HepG2 (cell line): ENCODE data around the gene HEMK1. TPM values are rescaled to one million over a fixed set of nuclear protein-coding genes. Genes with fewer than 3 reads are reported as not detected.

Experiments
- BRCA1 ChIP-seq: sonication (generic); formaldehyde crosslinking; IDR thresholded peaks from 2 replicates; pipeline ENCODE4 v1.4.0; 2020; ENCODE audit warnings: missing genetic modification reagents
- EED ChIP-seq: sonication (generic); formaldehyde crosslinking; IDR thresholded peaks from 2 replicates; pipeline ENCODE4 v1.5.0; 2020; ENCODE audit warnings: mild to moderate bottlenecking, missing genetic modification reagents
- HNRNPL ChIP-seq: fragments of 200-400 bp; formaldehyde crosslinking; IDR thresholded peaks from 2 replicates; pipeline ENCODE4 v1.6.1; 2017; ENCODE audit warnings: mild to moderate bottlenecking, low read depth, low read length
- HNRNPUL1 ChIP-seq: fragments of 200-400 bp; formaldehyde crosslinking; IDR thresholded peaks from 2 replicates; pipeline ENCODE4 v1.6.1; 2017; ENCODE audit warnings: low read depth, mild to moderate bottlenecking, low read length, moderate library complexity
- KDM1A ChIP-seq: IDR thresholded peaks from 2 replicates; pipeline ENCODE4 v1.6.1; 2016; ENCODE audit warnings: missing compliant biosample characterization
- PAWR ChIP-seq: sonication (generic); formaldehyde crosslinking; IDR thresholded peaks from 2 replicates; pipeline ENCODE4 v1.4.0; 2020; ENCODE audit warnings: missing genetic modification reagents, mild to moderate bottlenecking, borderline replicate concordance
- RFXAP ChIP-seq: sonication (generic); formaldehyde crosslinking; IDR thresholded peaks from 2 replicates; pipeline ENCODE4 v1.4.0; 2020; ENCODE audit warnings: missing genetic modification reagents, borderline replicate concordance
- SUZ12 ChIP-seq: fragments of 150-350 bp; IDR thresholded peaks from 2 replicates; pipeline ENCODE4 v1.6.1; 2014; ENCODE audit warnings: low read depth, low read length
- ZFP62 ChIP-seq: sonication (generic); formaldehyde crosslinking; IDR thresholded peaks from 2 replicates; pipeline ENCODE4 v1.4.0; 2020; ENCODE audit warnings: missing genetic modification reagents
- ZNF256 ChIP-seq: sonication (generic); formaldehyde crosslinking; conservative IDR thresholded peaks from 2 replicates; pipeline ENCODE4 v1.4.0; 2020; ENCODE audit warnings: missing genetic modification reagents
- ZNF331 ChIP-seq: sonication (generic); formaldehyde crosslinking; IDR thresholded peaks from 2 replicates; pipeline ENCODE4 v1.4.0; 2020; ENCODE audit warnings: missing genetic modification reagents
- ZNF607 ChIP-seq: sonication (generic); formaldehyde crosslinking; IDR thresholded peaks from 2 replicates; pipeline ENCODE4 v1.5.1; 2020; ENCODE audit warnings: missing genetic modification reagents, mild to moderate bottlenecking, borderline replicate concordance
- ZNF614 ChIP-seq: IDR thresholded peaks from 2 replicates; pipeline ENCODE4 v1.6.1; 2018; ENCODE audit warnings: missing biosample characterization, missing genetic modification reagents, inconsistent platforms, borderline replicate concordance
- ZNF772 ChIP-seq: sonication (generic); formaldehyde crosslinking; IDR thresholded peaks from 2 replicates; pipeline ENCODE4 v1.5.0; 2020; ENCODE audit warnings: mild to moderate bottlenecking, missing genetic modification reagents
- ZNF841 ChIP-seq: sonication (generic); formaldehyde crosslinking; IDR thresholded peaks from 2 replicates; pipeline ENCODE4 v1.8.1; 2023; ENCODE audit warnings: missing genetic modification reagents, borderline replicate concordance
- polyA plus RNA-seq, 8 experiments: library from polyadenylated mRNA; depleted of rRNA in 3 of 8; stranded (reverse) in 7 of 8; unstranded in 1 of 8; fragments of >200 nt; fragmentation: Illumina TruSeq in 4 of 8; extraction: Trizol in 4 of 8; gene quantifications; 2 replicates each; pipeline versions ENCODE4 v1.2.1 to v1.2.3, GENCODE V29; 2011 to 2016; ENCODE audit warnings: low read depth in 4 of 8, missing spikeins in 1 of 8, mixed read lengths in 1 of 8; ENCODE audit not compliant: insufficient read depth in 1 of 8
- total RNA-seq, 5 experiments: library from RNA; depleted of rRNA; stranded (reverse); fragments of >200 nt; fragmentation: Illumina TruSeq; extraction: Trizol; gene quantifications; 2 replicates each; pipeline ENCODE4 v1.2.3, GENCODE V29; 2016; ENCODE audit warnings: low read depth in 1 of 5
- TF ChIP-seq, protein P1 (sequence below): sonication (generic); formaldehyde crosslinking; IDR thresholded peaks from 2 replicates; pipeline ENCODE4 v1.8.0; 2022; ENCODE audit warnings: mild to moderate bottlenecking, missing genetic modification reagents, borderline replicate concordance
- TF ChIP-seq, protein P2 (sequence below): sonication (generic); formaldehyde crosslinking; IDR thresholded peaks from 2 replicates; pipeline ENCODE4 v1.4.0; 2020; ENCODE audit warnings: missing genetic modification reagents, mild to moderate bottlenecking, borderline replicate concordance
- TF ChIP-seq, protein P3 (sequence below): sonication (generic); formaldehyde crosslinking; IDR thresholded peaks from 2 replicates; pipeline ENCODE4 v1.4.0; 2020; ENCODE audit warnings: missing genetic modification reagents, borderline replicate concordance
- TF ChIP-seq, protein P4 (sequence below): sonication (generic); formaldehyde crosslinking; IDR thresholded peaks from 2 replicates; pipeline ENCODE4 v1.5.0; 2020; ENCODE audit warnings: mild to moderate bottlenecking, missing genetic modification reagents
- TF ChIP-seq, protein P5 (sequence below): IDR thresholded peaks from 2 replicates; pipeline ENCODE4 v1.6.1; 2012; ENCODE audit warnings: inconsistent platforms

HEMK1 gene
- total and polyA plus RNA-seq, 2 of the 13 experiments (the other 11 are each of a cell fraction or from before 2014, with no cell fraction given), result 9.8 to 12.6 TPM

DNA sequence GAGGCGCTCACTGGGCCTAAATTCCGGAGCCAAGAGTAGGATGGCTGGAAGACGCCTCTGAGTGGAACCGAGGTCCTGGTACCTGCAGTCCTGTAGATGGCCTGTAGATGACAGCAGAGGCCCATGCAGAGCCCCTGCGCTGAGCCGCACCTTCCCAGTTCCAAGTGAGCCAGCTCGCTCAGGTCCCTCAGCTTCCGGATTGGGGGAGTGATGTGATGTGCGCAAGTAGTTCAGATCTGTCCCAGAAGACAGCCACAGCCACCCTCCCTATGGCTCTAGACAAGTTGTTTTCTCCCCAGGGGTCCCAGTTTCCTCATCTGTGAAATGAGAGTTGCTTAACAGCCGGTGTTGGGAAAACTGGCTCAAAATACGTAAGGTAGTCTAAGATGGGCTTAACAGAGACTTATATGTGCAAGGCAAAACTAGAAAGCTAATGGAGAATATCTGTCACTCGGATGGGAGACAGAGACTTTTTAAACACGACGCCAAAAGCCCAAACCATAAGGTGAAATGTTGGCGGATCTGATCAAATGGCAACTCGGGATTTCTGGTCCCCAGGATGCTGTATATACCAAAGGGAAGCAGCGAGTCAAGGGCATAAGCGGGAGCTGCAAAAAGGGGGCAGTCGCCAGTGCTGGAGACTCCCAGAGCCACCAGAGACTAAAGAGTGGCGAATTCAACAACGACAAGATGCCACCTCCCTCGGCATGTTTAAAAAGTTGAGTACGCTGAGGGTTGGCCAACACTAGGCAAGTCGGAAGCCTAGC, 46.9 kb downstream of the HEMK1 start (continued):
- TF ChIP-seq EED (no peak), ZNF614 (CRISPR knock-in tag) (peak; percentile 41; the same call in 1 of the 2 replicates), ZNF841 (CRISPR knock-in tag) (no peak), ZNF607 (CRISPR knock-in tag) (no peak), RFXAP (CRISPR knock-in tag) (0 out of 2 replicates have a peak, but pooled peaks have one; percentile 24), HNRNPUL1 (no peak), HNRNPL (no peak), ZNF331 (CRISPR knock-in tag) (no peak), KDM1A (CRISPR knock-in tag) (no peak), SUZ12 (no peak), PAWR (no peak), ZNF772 (no peak), BRCA1 (CRISPR knock-in tag) (no peak), ZFP62 (no peak), ZNF256 (CRISPR knock-in tag) (no peak)
- TF ChIP-seq, protein P1, sequence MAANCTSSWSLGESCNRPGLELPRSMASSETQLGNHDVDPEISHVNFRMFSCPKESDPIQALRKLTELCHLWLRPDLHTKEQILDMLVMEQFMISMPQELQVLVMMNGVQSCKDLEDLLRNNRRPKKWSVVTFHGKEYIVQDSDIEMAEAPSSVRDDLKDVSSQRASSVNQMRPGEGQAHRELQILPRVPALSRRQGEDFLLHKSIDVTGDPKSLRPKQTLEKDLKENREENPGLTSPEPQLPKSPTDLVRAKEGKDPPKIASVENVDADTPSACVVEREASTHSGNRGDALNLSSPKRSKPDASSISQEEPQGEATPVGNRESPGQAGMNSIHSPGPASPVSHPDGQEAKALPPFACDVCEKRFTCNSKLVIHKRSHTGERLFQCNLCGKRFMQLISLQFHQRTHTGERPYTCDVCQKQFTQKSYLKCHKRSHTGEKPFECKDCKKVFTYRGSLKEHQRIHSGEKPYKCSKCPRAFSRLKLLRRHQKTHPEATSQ (CRISPR knock-in tag), result no peak
- TF ChIP-seq, protein P2, sequence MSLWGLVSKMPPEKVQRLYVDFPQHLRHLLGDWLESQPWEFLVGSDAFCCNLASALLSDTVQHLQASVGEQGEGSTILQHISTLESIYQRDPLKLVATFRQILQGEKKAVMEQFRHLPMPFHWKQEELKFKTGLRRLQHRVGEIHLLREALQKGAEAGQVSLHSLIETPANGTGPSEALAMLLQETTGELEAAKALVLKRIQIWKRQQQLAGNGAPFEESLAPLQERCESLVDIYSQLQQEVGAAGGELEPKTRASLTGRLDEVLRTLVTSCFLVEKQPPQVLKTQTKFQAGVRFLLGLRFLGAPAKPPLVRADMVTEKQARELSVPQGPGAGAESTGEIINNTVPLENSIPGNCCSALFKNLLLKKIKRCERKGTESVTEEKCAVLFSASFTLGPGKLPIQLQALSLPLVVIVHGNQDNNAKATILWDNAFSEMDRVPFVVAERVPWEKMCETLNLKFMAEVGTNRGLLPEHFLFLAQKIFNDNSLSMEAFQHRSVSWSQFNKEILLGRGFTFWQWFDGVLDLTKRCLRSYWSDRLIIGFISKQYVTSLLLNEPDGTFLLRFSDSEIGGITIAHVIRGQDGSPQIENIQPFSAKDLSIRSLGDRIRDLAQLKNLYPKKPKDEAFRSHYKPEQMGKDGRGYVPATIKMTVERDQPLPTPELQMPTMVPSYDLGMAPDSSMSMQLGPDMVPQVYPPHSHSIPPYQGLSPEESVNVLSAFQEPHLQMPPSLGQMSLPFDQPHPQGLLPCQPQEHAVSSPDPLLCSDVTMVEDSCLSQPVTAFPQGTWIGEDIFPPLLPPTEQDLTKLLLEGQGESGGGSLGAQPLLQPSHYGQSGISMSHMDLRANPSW (CRISPR knock-in tag), result no peak
- TF ChIP-seq, protein P3, sequence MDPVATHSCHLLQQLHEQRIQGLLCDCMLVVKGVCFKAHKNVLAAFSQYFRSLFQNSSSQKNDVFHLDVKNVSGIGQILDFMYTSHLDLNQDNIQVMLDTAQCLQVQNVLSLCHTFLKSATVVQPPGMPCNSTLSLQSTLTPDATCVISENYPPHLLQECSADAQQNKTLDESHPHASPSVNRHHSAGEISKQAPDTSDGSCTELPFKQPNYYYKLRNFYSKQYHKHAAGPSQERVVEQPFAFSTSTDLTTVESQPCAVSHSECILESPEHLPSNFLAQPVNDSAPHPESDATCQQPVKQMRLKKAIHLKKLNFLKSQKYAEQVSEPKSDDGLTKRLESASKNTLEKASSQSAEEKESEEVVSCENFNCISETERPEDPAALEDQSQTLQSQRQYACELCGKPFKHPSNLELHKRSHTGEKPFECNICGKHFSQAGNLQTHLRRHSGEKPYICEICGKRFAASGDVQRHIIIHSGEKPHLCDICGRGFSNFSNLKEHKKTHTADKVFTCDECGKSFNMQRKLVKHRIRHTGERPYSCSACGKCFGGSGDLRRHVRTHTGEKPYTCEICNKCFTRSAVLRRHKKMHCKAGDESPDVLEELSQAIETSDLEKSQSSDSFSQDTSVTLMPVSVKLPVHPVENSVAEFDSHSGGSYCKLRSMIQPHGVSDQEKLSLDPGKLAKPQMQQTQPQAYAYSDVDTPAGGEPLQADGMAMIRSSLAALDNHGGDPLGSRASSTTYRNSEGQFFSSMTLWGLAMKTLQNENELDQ (CRISPR knock-in tag), result no peak
- TF ChIP-seq, protein P4, sequence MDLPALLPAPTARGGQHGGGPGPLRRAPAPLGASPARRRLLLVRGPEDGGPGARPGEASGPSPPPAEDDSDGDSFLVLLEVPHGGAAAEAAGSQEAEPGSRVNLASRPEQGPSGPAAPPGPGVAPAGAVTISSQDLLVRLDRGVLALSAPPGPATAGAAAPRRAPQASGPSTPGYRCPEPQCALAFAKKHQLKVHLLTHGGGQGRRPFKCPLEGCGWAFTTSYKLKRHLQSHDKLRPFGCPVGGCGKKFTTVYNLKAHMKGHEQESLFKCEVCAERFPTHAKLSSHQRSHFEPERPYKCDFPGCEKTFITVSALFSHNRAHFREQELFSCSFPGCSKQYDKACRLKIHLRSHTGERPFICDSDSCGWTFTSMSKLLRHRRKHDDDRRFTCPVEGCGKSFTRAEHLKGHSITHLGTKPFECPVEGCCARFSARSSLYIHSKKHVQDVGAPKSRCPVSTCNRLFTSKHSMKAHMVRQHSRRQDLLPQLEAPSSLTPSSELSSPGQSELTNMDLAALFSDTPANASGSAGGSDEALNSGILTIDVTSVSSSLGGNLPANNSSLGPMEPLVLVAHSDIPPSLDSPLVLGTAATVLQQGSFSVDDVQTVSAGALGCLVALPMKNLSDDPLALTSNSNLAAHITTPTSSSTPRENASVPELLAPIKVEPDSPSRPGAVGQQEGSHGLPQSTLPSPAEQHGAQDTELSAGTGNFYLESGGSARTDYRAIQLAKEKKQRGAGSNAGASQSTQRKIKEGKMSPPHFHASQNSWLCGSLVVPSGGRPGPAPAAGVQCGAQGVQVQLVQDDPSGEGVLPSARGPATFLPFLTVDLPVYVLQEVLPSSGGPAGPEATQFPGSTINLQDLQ (CRISPR knock-in tag), result no peak
- TF ChIP-seq, protein P5, sequence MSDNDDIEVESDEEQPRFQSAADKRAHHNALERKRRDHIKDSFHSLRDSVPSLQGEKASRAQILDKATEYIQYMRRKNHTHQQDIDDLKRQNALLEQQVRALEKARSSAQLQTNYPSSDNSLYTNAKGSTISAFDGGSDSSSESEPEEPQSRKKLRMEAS, result peak; percentile 4; the same call in 1 of the 2 replicates
